ENCODE results near the gene GNG10. TPM values are rescaled to one million over a fixed set of nuclear protein-coding genes. Genes with fewer than 3 reads are reported as not detected.

Gene GNG10
- total RNA-seq, 1 donor from 2014 or later: 27.5 TPM

DNA sequence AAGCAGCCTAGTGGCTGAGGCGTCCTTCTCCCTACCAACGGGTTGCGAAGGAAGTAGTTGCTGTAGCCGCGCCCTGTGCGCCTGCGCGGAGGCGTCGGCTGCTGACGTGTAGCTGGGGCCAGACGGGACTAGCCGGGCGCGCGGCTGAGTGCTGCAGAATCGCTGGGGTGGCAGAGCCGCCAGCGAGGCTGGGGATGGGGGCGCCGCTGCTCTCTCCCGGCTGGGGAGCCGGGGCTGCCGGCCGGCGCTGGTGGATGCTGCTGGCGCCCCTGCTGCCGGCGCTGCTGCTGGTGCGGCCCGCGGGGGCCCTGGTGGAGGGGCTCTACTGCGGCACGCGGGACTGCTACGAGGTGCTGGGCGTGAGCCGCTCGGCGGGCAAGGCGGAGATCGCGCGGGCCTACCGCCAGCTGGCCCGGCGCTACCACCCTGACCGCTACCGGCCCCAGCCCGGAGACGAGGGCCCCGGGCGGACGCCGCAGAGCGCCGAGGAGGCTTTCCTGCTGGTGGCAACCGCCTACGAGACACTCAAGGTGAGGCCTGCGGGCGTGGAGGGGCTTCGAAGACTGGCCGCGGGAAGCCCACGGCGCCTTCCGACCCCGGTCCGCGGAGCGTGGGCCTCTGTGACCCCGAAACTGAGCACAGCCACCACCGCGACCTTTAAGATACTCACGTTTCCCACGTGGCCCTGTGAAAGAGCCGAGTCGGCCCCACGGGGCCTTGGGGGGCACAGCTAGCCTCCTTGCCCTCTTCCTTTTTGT is 30.0 kb upstream of the GNG10 start, which contains the start of gene DNAJC25:
Gene DNAJC25, plus strand, starts transcription at position 121 of the 758 bp plus-strand sequence. Its CDS starts 74 bp downstream, at position 195.
- Mint-ChIP-seq H3K4me1 (ENCODE audit: low read depth) (peaks cover 34% of the 10 kb centered on the region), H3K36me3 (ENCODE audit: insufficient read depth) (peaks cover 1% of the 10 kb centered on the region), H3K4me3 (ENCODE audit: low read depth) (peak within 1 kb of the TSS; percentile 91), H3K27me3 (no peaks in the 10 kb centered on the region), H3K9me3 (ENCODE audit: low read depth) (no peaks in the 10 kb centered on the region), H3K27ac (peak within 1 kb of the TSS; percentile 96)
- peak; percentile 34 for TF ChIP-seq CTCF (IDR thresholded peaks at IDR 0.05; ENCODE audit: unreplicated experiment)
- peak; percentile 95 for DNase-seq (ENCODE audit: low spot score, unreplicated experiment)

GRCh38 chr9:111632060-111632459 is 29.3 kb upstream of the GNG10 start:
- Mint-ChIP-seq H3K4me1 (ENCODE audit: low read depth) (peaks cover 34% of the 10 kb centered on the region), H3K9me3 (ENCODE audit: low read depth) (no peaks in the 10 kb centered on the region), H3K36me3 (ENCODE audit: insufficient read depth) (peaks cover 1% of the 10 kb centered on the region), H3K27ac (peak overlapping the region; percentile 96), H3K27me3 (no peaks in the 10 kb centered on the region), H3K4me3 (ENCODE audit: low read depth) (peak overlapping the region; percentile 91)
- TF ChIP-seq CTCF (IDR thresholded peaks at IDR 0.05; ENCODE audit: unreplicated experiment): no peak
- no peak for DNase-seq (ENCODE audit: low spot score, unreplicated experiment)

DNA sequence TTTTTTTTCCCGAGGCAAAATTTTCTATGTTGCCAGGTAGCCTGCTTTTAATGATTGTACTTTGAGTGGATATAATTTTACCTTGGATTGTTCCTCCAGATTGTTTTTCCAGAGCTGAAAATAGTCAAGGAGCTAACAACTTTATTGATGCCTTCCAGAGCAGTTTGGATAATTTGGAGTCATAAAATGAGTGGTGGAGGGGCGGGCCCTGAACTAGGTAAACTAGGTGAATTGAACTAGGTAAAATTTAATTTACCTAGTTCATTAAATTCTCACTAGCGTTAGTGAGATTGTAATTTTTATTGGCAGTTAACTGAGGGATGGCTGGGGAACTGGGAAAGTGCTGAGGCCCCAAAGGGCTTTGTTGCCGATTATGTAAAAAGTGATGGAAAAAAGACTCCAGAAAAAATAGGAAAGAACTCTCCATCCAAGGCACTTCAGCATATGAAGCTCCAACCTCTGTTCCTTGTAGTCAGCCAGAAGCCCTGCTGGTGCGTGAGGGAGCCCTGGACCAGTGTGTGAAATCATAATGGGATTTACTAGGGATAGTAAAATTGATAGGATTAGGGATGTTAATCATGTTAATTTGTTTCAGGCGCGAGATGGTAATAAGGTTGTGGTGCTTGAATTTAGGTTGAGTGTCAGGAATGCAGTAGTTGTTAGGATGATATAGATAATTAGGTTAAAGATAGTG is 28.6 kb upstream of the GNG10 start:
- TF ChIP-seq CTCF (IDR thresholded peaks at IDR 0.05; ENCODE audit: unreplicated experiment): no peak
- peak overlapping the region; percentile 96 for H3K27ac Mint-ChIP-seq
- peaks cover 1% of the 10 kb centered on the region for H3K36me3 Mint-ChIP-seq (ENCODE audit: insufficient read depth)
- no peaks in the 10 kb centered on the region for H3K9me3 Mint-ChIP-seq (ENCODE audit: low read depth)
- H3K27me3 Mint-ChIP-seq: no peaks in the 10 kb centered on the region
- peak overlapping the region; percentile 91 for H3K4me3 Mint-ChIP-seq (ENCODE audit: low read depth)
- no peak for DNase-seq (ENCODE audit: low spot score, unreplicated experiment)
- peaks cover 34% of the 10 kb centered on the region for H3K4me1 Mint-ChIP-seq (ENCODE audit: low read depth)

- Mint-ChIP-seq H3K27me3 (no peaks in the 10 kb centered on the region), H3K4me3 (ENCODE audit: low read depth) (peak overlapping the region; percentile 91), H3K4me1 (ENCODE audit: low read depth) (peaks cover 34% of the 10 kb centered on the region), H3K27ac (no peak overlapping the region), H3K9me3 (ENCODE audit: low read depth) (no peaks in the 10 kb centered on the region), H3K36me3 (ENCODE audit: insufficient read depth) (peaks cover 1% of the 10 kb centered on the region)
- no peak for TF ChIP-seq CTCF (IDR thresholded peaks at IDR 0.05; ENCODE audit: unreplicated experiment)
- DNase-seq (ENCODE audit: low spot score, unreplicated experiment): no peak
These were observed 28.0 kb upstream of the GNG10 start for GRCh38 chr9:111633389-111633736.

DNA sequence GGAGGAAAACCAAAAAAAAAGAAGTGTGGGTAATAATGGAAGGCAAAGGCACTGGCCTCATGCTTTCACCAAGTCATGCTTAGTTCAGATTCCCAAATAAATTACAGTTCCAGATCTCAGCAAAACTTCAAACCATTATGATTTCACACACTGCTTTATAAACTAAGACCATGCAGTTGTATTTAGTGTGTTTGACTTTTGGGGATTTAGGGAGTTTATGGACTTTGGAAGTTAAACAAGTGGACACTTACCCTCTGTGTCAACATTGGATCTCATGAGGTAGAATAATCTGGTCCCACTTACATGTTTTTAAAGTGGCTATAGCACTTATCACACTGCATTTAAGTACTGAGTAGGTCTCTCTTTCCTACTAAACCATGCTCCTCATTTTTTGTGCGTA is 26.5 kb upstream of the GNG10 start:
- Mint-ChIP-seq H3K27me3 (no peaks in the 10 kb centered on the region), H3K4me1 (ENCODE audit: low read depth) (peaks cover 34% of the 10 kb centered on the region), H3K9me3 (ENCODE audit: low read depth) (no peaks in the 10 kb centered on the region), H3K27ac (no peak overlapping the region), H3K4me3 (ENCODE audit: low read depth) (no peak overlapping the region), H3K36me3 (ENCODE audit: insufficient read depth) (peaks cover 1% of the 10 kb centered on the region)
- TF ChIP-seq CTCF (IDR thresholded peaks at IDR 0.05; ENCODE audit: unreplicated experiment): no peak
- no peak for DNase-seq (ENCODE audit: low spot score, unreplicated experiment)
